Tibial nerve (tissue), 4 donors: ENCODE results near the gene NR2F1.

Experiments used
- CTCF ChIP-seq, 5 experiments: fragments of 200-600 bp in 3 of 5; fragments of 450-650 bp in 2 of 5; sonication (generic) in 3 of 5; IDR thresholded peaks; one replicate each; pipeline ENCODE4 v1.5.1; 2016 to 2019; ENCODE audit warnings: antibody characterized with exemption in 5 of 5, mild to moderate bottlenecking in 3 of 5, moderate library complexity in 2 of 5
- EP300 ChIP-seq, 2 donors: sonication (generic); formaldehyde crosslinking; IDR thresholded peaks; one replicate each; pipeline ENCODE4 v1.6.1; 2017; ENCODE audit warnings: antibody characterized with exemption in 2 of 2, mild to moderate bottlenecking in 1 of 2
- POLR2A ChIP-seq, 2 donors: fragments of 450-650 bp; IDR thresholded peaks; one replicate each; pipeline ENCODE4 v1.6.1; 2017; ENCODE audit warnings: antibody characterized with exemption in 2 of 2, mild to moderate bottlenecking in 2 of 2, moderate library complexity in 2 of 2

GRCh38 chr5:93582167-93582462, 907 bp upstream of the NR2F1 start:
- TF ChIP-seq CTCF (IDR thresholded peaks at IDR 0.05), result no peak
- TF ChIP-seq POLR2A (IDR thresholded peaks at IDR 0.05), result no peak
- no peak for TF ChIP-seq EP300 (IDR thresholded peaks at IDR 0.05)
